ENCODE data around the gene POLD2.

POLD2 gene

DNA sequence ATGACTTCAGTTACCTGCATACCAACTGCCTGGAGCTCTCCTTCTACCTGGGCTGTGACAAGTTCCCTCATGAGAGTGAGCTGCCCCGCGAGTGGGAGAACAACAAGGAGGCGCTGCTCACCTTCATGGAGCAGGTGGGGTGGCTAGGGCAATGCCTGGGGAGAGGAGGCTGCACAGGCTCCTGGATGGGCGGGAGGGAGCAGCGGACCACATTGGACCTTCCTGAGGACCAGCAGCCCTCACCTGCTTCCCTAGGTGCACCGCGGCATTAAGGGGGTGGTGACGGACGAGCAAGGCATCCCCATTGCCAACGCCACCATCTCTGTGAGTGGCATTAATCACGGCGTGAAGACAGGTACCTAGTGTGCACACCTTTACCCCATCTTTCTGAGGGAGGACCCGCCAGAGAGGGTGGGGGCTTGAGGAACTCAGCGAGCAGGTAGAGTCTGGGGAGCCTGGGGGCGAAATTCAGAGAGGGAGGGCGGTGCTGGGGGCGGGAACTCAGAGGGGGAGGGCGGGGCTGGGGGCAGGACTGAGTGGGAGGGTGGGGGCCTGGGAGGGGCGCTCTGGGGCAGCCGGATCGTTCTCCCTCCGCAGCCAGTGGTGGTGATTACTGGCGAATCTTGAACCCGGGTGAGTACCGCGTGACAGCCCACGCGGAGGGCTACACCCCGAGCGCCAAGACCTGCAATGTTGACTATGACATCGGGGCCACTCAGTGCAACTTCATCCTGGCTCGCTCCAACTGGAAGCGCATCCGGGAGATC, 10.2 kb downstream of the POLD2 start:
- DNase-seq: no peak

DNA sequence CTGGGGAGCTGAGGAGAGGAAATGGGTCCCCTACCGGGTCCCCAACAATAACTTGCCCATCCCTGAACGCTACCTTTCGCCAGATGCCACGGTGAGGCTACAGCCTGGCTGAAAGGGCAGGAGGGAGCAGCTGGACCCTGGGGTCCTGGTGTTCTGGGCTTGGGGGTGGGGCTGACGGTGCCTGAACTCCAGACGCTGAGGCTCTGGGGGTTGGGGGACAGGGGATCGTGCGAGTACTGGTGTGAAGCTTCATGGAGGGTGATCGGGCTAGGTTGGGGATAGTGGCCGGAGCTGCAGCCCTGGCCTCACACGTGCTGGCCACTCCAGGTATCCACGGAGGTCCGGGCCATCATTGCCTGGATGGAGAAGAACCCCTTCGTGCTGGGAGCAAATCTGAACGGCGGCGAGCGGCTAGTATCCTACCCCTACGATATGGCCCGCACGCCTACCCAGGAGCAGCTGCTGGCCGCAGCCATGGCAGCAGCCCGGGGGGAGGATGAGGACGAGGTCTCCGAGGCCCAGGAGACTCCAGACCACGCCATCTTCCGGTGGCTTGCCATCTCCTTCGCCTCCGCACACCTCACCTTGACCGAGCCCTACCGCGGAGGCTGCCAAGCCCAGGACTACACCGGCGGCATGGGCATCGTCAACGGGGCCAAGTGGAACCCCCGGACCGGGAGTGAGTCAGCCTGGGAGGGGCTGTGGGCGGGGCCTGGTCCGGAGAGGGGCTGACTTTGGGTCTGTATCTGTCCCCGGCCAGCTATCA, 10.9 kb downstream of the POLD2 start:
- DNase-seq: no peak

DNA sequence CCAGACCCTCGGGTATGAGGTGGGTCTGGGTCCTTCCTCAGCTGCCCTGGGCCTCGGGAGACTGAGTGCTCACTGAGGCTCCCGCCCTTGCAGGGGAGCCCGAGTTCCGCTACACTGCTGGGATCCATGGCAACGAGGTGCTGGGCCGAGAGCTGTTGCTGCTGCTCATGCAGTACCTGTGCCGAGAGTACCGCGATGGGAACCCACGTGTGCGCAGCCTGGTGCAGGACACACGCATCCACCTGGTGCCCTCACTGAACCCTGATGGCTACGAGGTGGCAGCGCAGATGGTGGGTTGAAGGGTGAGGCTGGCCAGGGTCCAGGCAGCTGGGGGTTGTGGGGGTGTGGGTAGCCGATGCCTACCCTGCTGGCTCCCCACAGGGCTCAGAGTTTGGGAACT, 11.6 kb downstream of the POLD2 start:
- no peak for DNase-seq

DNA sequence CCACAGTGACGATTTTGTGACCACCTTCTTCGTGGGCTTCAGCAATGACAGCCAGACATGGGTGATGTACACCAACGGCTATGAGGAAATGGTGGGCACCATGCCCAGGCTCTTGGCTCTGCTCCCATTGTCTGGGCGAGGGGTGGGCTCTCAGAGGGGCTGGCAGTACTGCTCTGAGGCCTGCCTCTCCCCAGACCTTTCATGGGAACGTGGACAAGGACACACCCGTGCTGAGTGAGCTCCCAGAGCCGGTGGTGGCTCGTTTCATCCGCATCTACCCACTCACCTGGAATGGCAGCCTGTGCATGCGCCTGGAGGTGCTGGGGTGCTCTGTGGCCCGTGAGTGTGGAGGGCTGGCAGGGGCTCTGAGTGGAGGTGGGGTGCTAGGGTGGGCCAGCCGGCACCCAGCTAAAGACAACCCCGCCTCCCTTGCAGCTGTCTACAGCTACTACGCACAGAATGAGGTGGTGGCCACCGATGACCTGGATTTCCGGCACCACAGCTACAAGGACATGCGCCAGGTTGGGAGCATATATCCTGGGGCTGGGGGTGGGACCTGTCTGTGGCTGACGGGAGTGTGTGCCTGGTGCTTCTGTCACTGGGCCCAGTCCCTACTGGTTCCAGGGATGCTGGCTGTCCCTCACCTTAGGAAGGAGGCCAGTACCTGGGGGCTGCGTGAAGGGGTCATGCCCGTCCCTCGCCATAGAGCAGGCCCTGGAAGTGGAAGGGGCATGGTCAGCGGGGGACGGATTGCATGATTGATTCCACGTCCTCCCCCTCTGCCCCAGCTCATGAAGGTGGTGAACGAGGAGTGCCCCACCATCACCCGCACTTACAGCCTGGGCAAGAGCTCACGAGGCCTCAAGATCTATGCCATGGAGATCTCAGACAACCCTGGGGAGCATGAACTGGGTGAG, 12.4 kb downstream of the POLD2 start:
- DNase-seq: no peak

DNA sequence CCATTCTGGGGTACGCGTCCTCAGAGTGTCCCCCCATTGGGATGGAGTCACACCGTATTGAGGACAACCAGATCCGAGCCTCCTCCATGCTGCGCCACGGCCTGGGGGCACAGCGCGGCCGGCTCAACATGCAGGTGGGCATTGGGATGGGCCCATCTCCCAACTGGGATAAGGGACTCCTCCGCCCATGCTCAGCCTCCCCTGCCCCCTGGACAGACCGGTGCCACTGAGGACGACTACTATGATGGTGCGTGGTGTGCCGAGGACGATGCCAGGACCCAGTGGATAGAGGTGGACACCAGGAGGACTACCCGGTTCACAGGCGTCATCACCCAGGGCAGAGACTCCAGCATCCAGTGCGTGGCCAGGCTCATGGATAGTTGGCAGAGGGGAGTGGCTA, 13.4 kb downstream of the POLD2 start:
- no peak for DNase-seq

DNA sequence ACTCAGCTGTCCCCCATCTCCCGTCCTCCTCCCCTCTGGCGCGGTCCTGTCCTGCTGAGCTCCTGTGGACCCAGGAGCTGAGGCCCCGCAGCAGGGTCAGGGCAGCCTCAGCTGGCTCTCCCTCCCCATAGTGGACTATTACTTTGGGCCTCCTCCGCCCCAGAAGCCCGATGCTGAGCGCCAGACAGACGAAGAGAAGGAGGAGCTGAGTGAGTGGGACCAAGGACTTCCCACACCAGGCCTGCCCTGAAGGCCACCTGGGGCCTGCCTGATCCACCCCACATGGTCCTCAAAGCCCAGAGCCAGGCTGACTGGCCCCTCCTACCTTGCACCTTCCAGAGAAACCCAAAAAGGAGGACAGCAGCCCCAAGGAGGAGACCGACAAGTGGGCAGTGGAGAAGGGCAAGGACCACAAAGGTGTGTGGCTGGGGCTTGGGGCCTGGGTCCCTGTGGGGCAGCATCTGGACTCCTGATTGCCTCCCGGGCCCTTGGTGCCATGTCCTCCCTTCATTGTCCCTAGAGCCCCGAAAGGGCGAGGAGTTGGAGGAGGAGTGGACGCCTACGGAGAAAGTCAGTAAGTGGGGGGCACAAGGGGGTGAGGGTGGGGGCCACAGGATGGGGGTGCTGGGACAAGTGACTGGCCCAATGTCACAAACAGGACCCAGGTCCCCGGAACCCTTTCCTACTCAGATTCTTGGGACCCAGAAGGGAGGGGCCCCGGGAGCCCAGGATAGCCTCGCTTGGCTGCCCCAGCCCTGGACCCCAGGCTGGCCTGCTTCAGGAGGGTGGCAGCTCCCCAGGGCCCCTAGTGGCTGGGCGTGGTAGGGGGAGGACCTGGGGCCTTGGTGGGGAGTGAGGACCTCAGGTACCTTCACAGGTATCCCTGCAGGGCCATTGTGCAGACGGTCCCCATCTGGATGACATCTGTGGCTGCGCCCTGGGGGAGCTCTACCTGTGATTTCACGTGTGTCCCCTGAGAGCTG, 14.3 kb downstream of the POLD2 start:
- DNase-seq: no peak

DNA sequence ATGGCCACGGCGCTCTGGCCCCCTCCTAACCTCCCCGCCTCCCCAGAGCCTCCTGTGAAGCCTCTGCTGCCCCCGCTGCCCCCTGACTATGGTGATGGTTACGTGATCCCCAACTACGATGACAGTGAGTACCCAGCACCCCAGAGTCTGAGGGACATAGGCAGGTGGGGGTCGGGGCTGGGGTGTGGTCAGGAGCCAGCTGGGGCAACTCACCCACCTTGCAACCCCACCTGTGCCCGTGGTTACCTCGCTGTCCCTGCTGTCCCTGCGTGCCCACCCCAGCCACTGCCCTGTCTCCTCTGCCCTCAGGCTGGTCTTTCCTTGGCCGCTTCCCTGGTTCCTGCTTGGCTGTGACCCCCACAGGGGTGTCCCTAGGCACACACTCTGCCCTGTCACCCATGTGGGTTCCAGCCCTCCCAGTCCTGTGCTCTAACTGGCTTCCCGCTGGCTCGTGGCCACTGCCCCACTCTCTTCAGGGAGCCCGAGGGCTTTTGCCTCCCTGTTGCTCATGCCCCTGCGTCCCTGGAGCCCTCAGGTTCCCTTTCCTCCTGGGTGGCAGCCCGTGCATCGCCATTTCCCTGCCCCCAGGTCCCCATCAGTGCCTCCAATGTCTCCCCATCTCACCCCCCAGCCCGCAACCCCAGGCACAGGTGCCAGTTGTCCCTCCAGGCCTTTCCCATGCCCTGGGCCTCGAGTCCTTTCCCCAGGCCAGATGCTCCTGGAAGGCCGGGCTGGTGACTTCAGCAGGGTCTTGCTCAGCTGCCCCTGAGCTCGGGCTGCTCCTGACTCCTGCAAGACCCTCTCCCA, 15.2 kb downstream of the POLD2 start:
- no peak for DNase-seq

DNA sequence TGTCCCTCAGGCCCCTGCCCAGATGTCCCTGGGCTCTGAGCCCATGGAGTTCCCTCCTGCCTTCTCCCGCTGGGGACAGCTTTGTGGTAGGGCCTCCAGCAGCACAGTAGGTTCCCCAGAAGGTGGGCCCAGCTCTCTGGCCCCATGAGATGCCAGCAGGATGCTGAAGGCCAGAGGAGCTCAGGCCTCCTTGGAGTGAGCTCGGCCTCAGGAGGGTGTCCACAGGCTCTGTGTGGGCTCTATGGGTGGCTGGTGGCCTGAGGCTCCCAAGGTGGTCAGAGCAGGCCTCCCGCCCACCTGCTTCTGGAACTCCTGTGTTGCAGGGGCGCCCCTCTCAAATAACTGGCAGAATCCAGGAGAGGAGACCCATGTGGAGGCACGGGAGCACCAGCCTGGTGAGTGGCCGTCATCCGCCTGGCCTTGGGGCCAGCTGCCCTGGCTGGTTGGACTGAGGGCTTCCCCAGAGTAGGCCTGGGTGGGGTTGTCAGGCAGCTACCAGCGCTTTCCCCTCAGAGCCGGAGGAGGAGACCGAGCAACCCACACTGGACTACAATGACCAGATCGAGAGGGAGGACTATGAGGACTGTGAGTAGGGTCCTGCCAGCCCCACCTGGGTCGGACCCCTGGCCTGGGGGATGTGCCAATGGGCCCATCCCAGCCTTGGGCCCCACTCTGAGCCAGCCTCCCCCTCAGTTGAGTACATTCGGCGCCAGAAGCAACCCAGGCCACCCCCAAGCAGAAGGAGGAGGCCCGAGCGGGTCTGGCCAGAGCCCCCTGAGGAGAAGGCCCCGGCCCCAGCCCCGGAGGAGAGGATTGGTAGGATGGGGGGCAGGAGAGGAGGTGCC, 16.0 kb downstream of the POLD2 start:
- DNase-seq: no peak

DNA sequence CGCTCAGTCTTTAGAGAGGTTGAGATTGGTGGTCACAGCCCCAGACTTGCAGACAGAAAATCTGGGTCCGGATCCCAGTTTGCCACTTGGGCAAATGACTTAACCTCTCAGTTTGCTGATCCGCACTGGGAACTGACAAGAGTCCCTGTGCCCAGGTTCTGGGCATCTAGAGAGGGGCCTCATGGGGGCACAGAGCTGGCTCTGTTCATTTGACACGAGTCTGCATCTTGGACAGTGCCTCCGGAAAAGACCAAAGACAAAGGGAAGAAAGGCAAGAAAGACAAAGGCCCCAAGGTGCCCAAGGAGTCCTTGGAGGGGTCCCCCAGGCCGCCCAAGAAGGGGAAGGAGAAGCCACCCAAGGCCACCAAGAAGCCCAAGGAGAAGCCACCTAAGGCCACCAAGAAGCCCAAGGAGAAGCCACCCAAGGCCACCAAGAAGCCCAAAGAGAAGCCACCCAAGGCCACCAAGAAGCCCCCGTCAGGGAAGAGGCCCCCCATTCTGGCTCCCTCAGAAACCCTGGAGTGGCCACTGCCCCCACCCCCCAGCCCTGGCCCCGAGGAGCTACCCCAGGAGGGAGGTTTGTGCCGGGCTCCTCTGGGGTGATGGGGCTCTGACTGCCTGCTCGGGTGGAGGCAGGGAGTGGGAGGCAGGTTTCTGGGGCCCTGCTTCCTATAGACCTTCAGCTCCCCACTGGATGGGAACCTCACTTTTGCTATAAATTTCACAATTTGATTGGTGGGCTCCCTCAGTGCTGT, 16.9 kb downstream of the POLD2 start:
- DNase-seq: no peak

DNA sequence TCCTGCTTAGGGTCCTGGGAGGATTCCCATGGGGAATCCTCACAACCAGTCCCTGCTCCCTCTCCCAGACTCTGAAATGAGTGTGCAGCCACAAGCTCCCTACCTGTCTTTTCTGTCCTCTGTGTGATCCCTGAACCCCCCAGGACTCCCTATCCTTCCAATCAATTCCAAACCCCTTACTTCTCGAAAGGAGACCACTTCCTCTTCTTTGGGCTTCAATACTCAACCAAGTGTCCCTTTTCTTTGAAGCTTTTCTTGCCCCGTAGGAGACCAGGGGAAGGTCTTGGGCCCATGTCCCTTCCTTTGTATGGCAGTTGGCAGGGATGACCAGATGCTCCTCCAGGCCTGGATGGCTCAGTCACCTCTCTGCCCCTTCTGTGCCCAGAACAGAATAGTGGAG, 17.5 kb downstream of the POLD2 start:
- no peak for DNase-seq

DNA sequence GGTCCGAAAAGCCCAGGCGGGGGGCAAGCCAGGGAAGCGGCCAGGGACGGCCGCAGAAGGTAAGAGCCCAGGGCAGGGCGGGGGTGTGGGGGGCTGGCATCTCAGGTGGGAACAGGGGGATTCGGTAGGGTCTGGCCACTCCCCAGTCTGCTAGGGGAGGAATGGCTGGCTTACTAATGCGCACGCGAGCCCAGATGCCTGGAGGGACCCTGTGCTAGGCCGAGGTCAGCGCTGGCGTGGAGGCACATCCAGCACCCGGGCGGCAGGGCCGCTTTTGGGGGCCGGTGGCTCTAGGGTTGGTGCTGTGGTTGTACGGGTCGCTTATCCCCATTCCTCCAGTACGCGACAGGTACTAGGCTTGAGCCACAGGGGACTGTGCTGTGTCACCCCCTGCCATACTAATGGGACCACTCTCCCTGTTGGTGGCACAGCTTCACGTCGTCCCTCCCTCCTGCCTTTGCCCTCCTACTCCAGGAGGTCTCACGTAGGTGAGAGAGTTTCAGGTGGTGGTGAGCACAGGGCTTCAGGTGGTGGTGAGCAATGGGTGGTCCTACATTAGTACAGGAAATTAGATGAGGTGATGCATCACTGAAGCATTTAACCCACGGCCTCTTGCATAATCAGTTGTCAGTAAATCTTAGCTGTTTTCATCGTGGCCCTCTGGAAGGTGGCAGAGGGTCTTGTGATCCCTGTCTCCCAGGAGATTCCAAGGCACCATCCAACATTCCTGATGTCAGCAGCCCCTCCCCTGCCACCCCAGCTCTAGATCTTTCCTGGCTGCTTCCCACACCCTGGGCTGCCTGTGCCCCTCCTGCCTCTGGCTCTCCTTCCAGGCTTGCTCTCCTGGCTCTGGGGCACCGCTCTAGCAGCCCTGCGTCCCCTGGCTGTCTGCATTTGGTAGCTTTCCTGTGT, 18.2 kb downstream of the POLD2 start:
- DNase-seq: no peak

DNA sequence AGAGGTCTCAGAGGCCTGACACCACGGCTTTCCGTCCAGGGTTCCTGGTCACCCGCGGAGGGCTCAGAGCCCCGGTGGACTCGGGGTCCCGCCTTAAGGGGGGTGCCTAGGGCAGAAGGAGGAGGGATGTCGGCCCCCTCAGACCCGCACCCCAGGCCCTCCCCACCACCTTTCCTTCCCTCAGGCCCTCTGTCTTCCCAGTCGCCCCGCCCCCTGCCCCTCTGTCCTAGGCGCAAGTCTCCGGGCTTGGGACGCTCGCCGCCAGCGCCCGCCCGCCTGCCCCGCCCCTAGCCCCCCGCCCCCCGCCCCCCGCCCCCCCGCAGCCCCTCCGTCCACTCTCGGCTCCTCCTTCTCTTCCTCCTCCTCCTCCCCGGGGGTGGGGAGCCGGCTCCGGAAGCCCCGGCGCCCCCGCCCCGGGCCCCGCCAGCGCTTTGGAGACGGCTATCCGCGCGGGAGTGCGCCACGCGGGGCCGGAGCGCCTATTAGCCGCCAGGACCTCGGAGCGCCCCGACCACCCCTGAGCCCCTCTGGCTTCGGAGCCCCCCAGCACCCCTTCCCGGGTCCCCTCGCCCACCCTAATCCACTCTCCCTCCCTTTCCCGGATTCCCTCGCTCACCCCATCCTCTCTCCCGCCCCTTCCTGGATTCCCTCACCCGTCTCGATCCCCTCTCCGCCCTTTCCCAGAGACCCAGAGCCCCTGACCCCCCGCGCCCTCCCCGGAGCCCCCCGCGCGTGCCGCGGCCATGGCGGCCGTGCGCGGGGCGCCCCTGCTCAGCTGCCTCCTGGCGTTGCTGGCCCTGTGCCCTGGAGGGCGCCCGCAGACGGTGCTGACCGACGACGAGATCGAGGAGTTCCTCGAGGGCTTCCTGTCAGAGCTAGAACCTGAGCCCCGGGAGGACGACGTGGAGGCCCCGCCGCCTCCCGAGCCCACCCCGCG, 19.2 kb downstream of the POLD2 start, which contains the start of gene AEBP1:
Gene AEBP1, plus strand, starts transcription at position 423 of the 937 bp plus-strand sequence. Its CDS starts 321 bp downstream, at position 744.
- peak; percentile 26 for DNase-seq

DNA sequence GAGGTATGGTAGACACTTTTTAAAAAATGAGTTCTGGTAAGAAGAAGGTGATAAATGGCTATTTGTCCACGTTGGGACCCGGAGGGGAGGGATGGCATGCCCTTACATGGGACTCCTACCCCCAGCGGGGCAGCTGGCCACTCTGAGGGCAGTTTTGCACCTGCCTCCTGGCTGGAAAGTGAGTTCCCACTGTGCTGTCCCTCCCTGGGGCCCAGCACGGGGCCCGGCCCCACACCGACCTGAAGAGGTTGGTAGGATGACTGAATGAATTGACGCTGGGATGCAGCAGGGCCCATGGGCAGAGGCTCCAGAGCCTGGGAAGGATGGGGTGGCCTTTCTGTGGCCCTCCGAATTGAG, 19.8 kb downstream of the POLD2 start:
- no peak for DNase-seq

DNA sequence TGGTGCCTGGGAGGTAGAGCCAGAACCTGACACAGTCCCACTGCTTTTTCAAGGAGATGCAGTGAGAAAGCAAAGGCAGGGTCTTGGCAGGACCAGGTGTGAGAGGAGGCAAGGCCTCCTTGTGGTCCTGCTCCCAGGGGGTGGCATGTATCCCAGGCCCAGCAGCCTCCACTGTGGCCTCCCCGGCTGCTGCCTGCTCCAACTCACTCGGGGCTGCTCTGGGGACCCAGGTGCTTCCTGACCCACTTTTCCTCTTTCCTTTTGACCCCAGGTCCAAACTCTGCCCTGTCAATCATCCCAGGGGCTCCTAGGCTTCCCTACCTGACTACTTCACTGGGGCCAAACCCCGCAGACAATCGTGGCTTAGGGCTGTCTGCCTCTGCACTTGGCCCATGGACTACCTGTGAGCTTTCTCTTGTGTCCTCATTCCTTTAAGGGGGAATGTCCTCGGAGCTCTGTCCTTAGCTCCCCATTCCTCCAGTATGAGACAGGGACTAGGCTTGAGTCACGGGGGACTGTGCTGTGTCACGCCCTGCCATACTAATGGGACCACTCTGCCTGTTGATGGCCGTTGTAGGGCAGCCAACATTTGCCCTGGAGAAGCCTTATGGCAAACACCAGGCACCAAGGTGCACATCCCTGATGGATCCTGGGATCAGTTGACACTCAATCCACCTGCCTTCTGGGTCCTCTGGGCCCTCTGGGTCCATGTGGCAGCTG, 20.3 kb downstream of the POLD2 start:
- DNase-seq: no peak

DNA sequence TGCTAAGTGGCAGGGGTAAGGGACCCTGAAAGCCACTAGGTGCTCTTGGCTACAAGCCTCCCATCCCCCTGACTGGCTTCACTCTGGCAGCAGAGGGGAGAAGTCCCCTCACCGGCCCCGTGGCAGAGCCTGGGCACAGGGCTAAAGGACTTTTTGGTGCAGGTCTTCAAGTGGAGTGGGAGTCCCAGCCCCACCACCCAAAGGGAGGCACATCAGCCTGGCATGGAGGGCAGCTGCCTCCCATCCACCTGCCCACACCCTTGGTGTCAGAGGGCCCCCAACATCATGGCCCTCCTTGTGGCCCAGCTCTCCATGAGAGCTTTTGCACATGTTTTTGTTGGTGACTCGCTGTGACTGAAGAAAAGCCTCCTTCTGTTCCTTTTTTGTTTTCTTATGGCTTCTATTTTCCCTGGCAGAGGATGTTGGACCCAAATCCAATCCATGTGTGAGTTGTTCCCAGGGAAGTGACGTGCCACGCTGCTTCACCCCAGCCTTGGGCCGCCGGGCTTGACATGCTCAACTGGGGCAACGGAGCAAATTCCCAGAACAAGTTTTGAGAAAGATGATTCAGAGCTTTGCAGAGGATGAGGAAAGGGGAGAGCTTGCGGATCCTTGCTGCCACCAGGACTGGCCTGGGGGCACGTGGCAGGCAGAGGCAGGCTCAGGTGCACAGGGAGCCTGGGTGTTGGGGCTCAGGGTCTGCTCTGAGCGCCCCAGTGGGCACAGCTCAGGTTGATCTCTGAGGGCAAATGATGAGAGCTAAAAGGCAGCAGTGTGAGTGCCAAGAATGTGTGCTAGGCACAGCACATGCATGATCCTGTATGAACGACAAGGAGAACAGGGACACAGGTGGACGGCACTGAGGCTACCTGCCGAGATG, 21.1 kb downstream of the POLD2 start:
- no peak for DNase-seq
